ENCODE data around the gene RPS6KA1. TPM values are rescaled to one million over a fixed set of nuclear protein-coding genes. Genes with fewer than 3 reads are reported as not detected.

RPS6KA1 gene
- total and polyA plus RNA-seq, 2 experiments from 2014 or later = 1.2 to 1.7 TPM

DNA sequence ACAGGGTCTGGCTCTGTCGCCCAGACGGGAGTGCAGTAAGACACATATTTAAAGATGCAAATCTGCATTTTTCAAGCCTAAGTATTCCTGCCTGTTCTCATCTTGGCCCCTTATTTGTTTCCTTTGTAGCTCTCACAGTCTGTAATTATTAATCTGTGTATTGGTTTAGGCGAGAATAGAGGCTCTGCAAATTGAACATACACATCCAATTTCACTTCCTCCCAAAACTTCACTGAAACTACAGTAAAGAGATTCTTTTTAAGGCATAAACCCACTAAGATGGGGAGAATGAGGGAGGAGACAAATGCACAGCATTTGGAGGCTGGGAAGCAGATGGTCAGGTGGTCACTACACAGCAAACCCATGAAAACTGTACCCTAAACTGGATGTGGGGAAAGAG is 36.3 kb upstream of the RPS6KA1 start:
- no peaks in the 10 kb centered on the region for H4K20me1 ChIP-seq (ENCODE audit: insufficient read depth)
- H3K4me3 ChIP-seq = no peak overlapping the region
- 77 to 79% methylated on average over 3 of the region's 3 CpGs for WGBS, 2 experiments (ENCODE audit: low coverage in 1 of 2, low lambda C conversion rate in 2 of 2, missing lambda C conversion rate in 2 of 2)
- no peaks in the 10 kb centered on the region for H3F3A ChIP-seq (ENCODE audit: insufficient read depth)
- H3K79me2 ChIP-seq (ENCODE audit: insufficient read depth) = no peaks in the 10 kb centered on the region
- no peak overlapping the region for H3K9ac ChIP-seq
- H3K9me3 ChIP-seq (ENCODE audit: low read depth) = no peaks in the 10 kb centered on the region
- H3K4me1 ChIP-seq (ENCODE audit: insufficient read depth) = no peaks in the 10 kb centered on the region
- H3K4me2 ChIP-seq (ENCODE audit: unreplicated experiment) = no peak overlapping the region
- DNase-seq = no peak
- no peak overlapping the region for H2AFZ ChIP-seq
- no peaks in the 10 kb centered on the region for H3K36me3 ChIP-seq (ENCODE audit: low read depth)
- no peak overlapping the region for H3K27ac ChIP-seq
- TF ChIP-seq EZH2 (IDR thresholded peaks at IDR 0.05; ENCODE audit: insufficient read depth, poor library complexity, severe bottlenecking) = no peak
- TF ChIP-seq EZH2phosphoT487 (IDR thresholded peaks at IDR 0.05; ENCODE audit: insufficient read depth, low read depth) = no peak
- in situ Hi-C loops (cut with MboI) = no loop called here
- no peaks in the 10 kb centered on the region for H3K9me2 ChIP-seq (ENCODE audit: insufficient read depth)
- H3K27me3 ChIP-seq (replicated peaks; ENCODE audit: insufficient read depth) = no peaks in the 10 kb centered on the region

DNA sequence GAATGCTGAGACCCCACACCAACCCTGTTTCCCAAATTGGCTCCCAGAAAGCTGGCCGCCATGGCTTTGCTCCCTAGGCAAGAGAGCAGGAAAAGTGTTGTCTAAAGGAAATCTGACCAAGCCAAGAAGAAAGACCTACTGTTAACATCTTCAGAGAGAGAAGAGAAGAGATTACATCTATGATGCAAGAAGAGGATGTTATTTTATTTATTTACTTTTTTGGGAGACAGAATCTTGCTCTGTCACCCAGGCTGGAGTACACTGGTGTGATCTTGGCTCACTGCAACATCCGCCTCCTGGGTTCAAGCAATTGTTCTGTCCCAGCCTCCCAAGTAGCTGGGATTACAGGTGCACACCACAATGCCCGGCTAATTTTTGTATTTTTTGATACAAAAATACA is 35.6 kb upstream of the RPS6KA1 start:
- DNase-seq = no peak
- 94 to 98% methylated on average over 3 of the region's 3 CpGs for WGBS, 2 experiments (ENCODE audit: low coverage in 1 of 2, low lambda C conversion rate in 2 of 2, missing lambda C conversion rate in 2 of 2)
- no peaks in the 10 kb centered on the region for H3K36me3 ChIP-seq (ENCODE audit: low read depth)

DNA sequence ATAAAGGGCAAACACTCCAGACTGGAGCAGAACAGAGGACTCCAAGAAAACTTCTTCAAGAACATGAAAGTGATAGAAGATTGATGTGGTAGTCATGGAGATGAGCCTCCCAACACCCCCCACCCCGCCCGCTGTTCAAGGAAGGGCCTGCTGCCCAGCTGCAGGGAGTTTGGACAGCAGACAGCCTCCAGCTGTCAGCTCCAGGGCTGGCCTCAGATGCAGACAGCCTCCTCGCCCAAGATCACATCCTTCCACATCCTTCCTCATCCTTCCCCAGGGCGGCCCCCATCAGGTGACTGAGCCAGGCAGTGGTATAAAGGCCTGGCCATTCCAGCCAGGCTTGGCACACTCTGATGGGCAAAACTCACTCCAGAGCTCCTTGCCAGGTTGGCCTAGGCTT is 32.7 kb upstream of the RPS6KA1 start:
- H3K4me1 ChIP-seq (ENCODE audit: insufficient read depth) = no peaks in the 10 kb centered on the region
- H3K4me3 ChIP-seq = no peak overlapping the region
- no peak overlapping the region for H2AFZ ChIP-seq
- no peaks in the 10 kb centered on the region for H3K79me2 ChIP-seq (ENCODE audit: insufficient read depth)
- H4K20me1 ChIP-seq (ENCODE audit: insufficient read depth) = no peaks in the 10 kb centered on the region
- H3K36me3 ChIP-seq (ENCODE audit: low read depth) = no peaks in the 10 kb centered on the region
- no peaks in the 10 kb centered on the region for H3K9me2 ChIP-seq (ENCODE audit: insufficient read depth)
- H3K9ac ChIP-seq = no peak overlapping the region
- no peak overlapping the region for H3K27ac ChIP-seq
- TF ChIP-seq EZH2phosphoT487 (IDR thresholded peaks at IDR 0.05; ENCODE audit: insufficient read depth, low read depth) = no peak
- no peak for TF ChIP-seq EZH2 (IDR thresholded peaks at IDR 0.05; ENCODE audit: insufficient read depth, poor library complexity, severe bottlenecking)
- no peak overlapping the region for H3K4me2 ChIP-seq (ENCODE audit: unreplicated experiment)
- no peaks in the 10 kb centered on the region for H3K9me3 ChIP-seq (ENCODE audit: low read depth)
- no peaks in the 10 kb centered on the region for H3F3A ChIP-seq (ENCODE audit: insufficient read depth)
- in situ Hi-C loops (cut with MboI) = no loop called here
- no peak for DNase-seq
- WGBS, 2 experiments (ENCODE audit: low coverage in 1 of 2, low lambda C conversion rate in 2 of 2, missing lambda C conversion rate in 2 of 2) = 32 to 34% methylated on average over 4 of the region's 4 CpGs
- no peaks in the 10 kb centered on the region for H3K27me3 ChIP-seq (replicated peaks; ENCODE audit: insufficient read depth)

More for the DNA sequence above, 35.6 kb upstream of the RPS6KA1 start:
- no peak overlapping the region for H3K9ac ChIP-seq
- H3K27ac ChIP-seq = no peak overlapping the region
- no peak overlapping the region for H2AFZ ChIP-seq
- no peak overlapping the region for H3K4me3 ChIP-seq
- no peaks in the 10 kb centered on the region for H3K27me3 ChIP-seq (replicated peaks; ENCODE audit: insufficient read depth)
- H3K4me2 ChIP-seq (ENCODE audit: unreplicated experiment) = no peak overlapping the region
- no peaks in the 10 kb centered on the region for H3K79me2 ChIP-seq (ENCODE audit: insufficient read depth)
- H3K4me1 ChIP-seq (ENCODE audit: insufficient read depth) = no peaks in the 10 kb centered on the region
- in situ Hi-C loops (cut with MboI) = no loop called here
- H3K9me2 ChIP-seq (ENCODE audit: insufficient read depth) = no peaks in the 10 kb centered on the region
- TF ChIP-seq EZH2phosphoT487 (IDR thresholded peaks at IDR 0.05; ENCODE audit: insufficient read depth, low read depth) = no peak
- no peak for TF ChIP-seq EZH2 (IDR thresholded peaks at IDR 0.05; ENCODE audit: insufficient read depth, poor library complexity, severe bottlenecking)
- H3F3A ChIP-seq (ENCODE audit: insufficient read depth) = no peaks in the 10 kb centered on the region
- H3K9me3 ChIP-seq (ENCODE audit: low read depth) = no peaks in the 10 kb centered on the region
- H4K20me1 ChIP-seq (ENCODE audit: insufficient read depth) = no peaks in the 10 kb centered on the region

DNA sequence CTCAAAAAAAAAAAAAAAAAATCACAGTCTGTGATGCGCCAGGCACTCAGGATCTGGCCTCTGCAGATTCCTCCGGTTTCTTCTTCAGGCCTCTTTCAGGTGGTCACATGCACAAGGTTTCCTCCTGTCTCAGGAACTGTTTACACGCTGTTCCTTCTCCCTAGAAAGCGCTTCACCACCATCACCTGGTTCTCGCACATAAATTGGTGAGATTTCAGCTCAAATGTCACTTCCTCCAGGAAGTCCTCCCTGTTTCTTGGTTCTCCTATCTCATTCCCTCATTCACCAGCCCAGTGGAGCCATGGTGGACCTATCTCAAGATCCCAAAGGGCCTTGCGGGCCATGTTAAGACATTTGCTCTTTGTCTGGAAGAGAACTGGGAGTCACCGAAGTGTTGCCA is 30.7 kb upstream of the RPS6KA1 start:
- 97 to 98% methylated on average over 7 of the region's 7 CpGs for WGBS, 2 experiments (ENCODE audit: low coverage in 1 of 2, low lambda C conversion rate in 2 of 2, missing lambda C conversion rate in 2 of 2)
- Histone ChIP-seq H3K9me3 (ENCODE audit: low read depth) (no peaks in the 10 kb centered on the region), H3K36me3 (ENCODE audit: low read depth) (no peaks in the 10 kb centered on the region)

More for the DNA sequence above, 30.7 kb upstream of the RPS6KA1 start:
- Histone ChIP-seq H3K9ac (no peak overlapping the region), H3K79me2 (ENCODE audit: insufficient read depth) (no peaks in the 10 kb centered on the region), H3K9me2 (ENCODE audit: insufficient read depth) (no peaks in the 10 kb centered on the region), H3K27me3 (replicated peaks; ENCODE audit: insufficient read depth) (no peaks in the 10 kb centered on the region), H3F3A (ENCODE audit: insufficient read depth) (no peaks in the 10 kb centered on the region), H3K4me2 (ENCODE audit: unreplicated experiment) (no peak overlapping the region), H4K20me1 (ENCODE audit: insufficient read depth) (no peaks in the 10 kb centered on the region), H3K4me3 (no peak overlapping the region), H3K4me1 (ENCODE audit: insufficient read depth) (no peaks in the 10 kb centered on the region), H2AFZ (no peak overlapping the region), H3K27ac (no peak overlapping the region)
- DNase-seq = no peak
- in situ Hi-C loops (cut with MboI) = no loop called here
- TF ChIP-seq EZH2phosphoT487 (IDR thresholded peaks at IDR 0.05; ENCODE audit: insufficient read depth, low read depth) (no peak), EZH2 (IDR thresholded peaks at IDR 0.05; ENCODE audit: insufficient read depth, poor library complexity, severe bottlenecking) (no peak)

Measured in GM23248 (cell line).